Esophagus muscularis mucosa (tissue), 4 donors: Measurements from ENCODE around the gene USP22. TPM values are rescaled to one million over a fixed set of nuclear protein-coding genes. Genes with fewer than 3 reads are reported as not detected.

Experiments
- DNase-seq: peaks from one replicate; pipeline ENCODE4 v3.0.0-alpha.2; 2017; ENCODE audit errors: extremely low spot score
- H3K27ac ChIP-seq, 4 donors: fragments of 200-600 bp; sonication (generic); replicated peaks in 1 of 4; 1 replicate in 3 of 4; 2 replicates in 1 of 4; pipeline ENCODE4 v1.5.1; 2016 to 2019; ENCODE audit warnings: mild to moderate bottlenecking in 1 of 4
- H3K27me3 ChIP-seq, 4 donors: fragments of 200-600 bp; sonication (generic); one replicate each; pipeline versions ENCODE4 v1.5.1 to v1.6.0; 2016 to 2019
- H3K36me3 ChIP-seq, 4 donors: fragments of 200-600 bp; sonication (generic); one replicate each; pipeline ENCODE4 v1.5.1; 2016 to 2019
- H3K4me1 ChIP-seq, 4 donors: fragments of 200-600 bp; sonication (generic); one replicate each; pipeline ENCODE4 v1.5.1; 2016 to 2019
- H3K4me3 ChIP-seq, 4 donors: fragments of 200-600 bp; sonication (generic); 1 replicate in 2 of 4; 2 replicates in 2 of 4; pipeline ENCODE4 v1.5.1; 2016 to 2019; ENCODE audit warnings: mild to moderate bottlenecking in 4 of 4, moderate library complexity in 1 of 4
- H3K9me3 ChIP-seq, 4 donors: fragments of 200-600 bp; sonication (generic); 1 replicate in 3 of 4; 2 replicates in 1 of 4; pipeline ENCODE4 v1.5.1; 2016 to 2019
- CTCF ChIP-seq, 3 experiments: fragments of 200-600 bp in 2 of 3; fragments of 450-650 bp in 1 of 3; sonication (generic) in 2 of 3; IDR thresholded peaks; one replicate each; pipeline ENCODE4 v1.5.1; 2017 to 2019; ENCODE audit warnings: antibody characterized with exemption in 3 of 3, mild to moderate bottlenecking in 2 of 3, moderate library complexity in 1 of 3
- EP300 ChIP-seq: sonication (generic); formaldehyde crosslinking; IDR thresholded peaks from one replicate; pipeline ENCODE4 v1.6.1; 2017; ENCODE audit warnings: antibody characterized with exemption
- POLR2A ChIP-seq: fragments of 450-650 bp; IDR thresholded peaks from one replicate; pipeline ENCODE4 v1.6.1; 2017; ENCODE audit warnings: antibody characterized with exemption, moderate library complexity, mild to moderate bottlenecking, low read depth
- POLR2AphosphoS5 ChIP-seq, 2 donors: sonication (generic); formaldehyde crosslinking; IDR thresholded peaks; one replicate each; pipeline ENCODE4 v1.6.1; 2017; ENCODE audit warnings: antibody characterized with exemption in 2 of 2
- WGBS: methylation state at CpG from one replicate; pipeline ENCODE4 v1.1.5; 2018; 5-methylcytosine and 5-hydroxymethylcytosine counted together
- intact Hi-C: fragments of 100-400 bp; cut with DNase I; formaldehyde crosslinking; loops from one replicate; pipeline ENCODE4 v1.15.1; 2023
- total RNA-seq, 4 donors: library from RNA; depleted of rRNA; stranded (reverse); fragments of >200 nt; gene quantifications; one replicate each; pipeline versions ENCODE4 v1.1.0 to v1.2.1, GENCODE V29; 2016

The USP22 gene
- total RNA-seq, 4 donors from 2014 or later, result 78.5 to 135 (median 112) TPM

DNA sequence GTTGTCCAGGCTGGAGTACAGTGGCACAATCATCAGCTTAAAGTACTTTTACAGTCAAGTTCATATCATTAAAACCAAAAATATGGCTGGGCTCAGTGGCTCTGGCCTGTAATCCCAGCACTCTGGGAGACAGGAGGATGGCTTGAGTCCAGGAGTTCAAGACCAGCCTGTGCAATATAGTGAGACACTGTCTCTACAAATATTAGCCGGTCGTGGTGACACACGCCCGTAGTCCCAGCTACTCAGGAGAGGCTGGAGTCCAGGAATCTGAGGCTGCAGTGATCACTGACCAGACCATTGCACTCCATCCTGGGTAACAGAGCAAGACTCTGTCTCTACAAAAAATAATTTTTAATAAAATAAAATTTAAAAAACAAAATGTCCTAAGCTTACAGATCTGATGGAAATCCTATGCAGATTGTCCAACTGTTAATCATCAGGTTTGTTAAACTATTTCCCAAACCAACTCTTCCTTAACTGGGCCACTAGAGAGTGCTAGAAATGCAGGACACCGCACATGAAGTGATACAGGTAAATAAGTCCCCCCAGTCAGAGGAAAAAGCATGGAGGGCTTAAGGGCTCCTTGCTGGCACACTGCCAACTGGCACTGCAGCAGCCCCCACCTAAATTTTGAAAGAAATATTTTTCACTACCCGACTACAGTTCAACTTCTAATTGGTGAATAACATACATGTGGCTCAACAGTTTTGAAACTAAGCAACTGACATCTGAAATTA is 2.8 kb downstream of the USP22 start:
- H3K27ac ChIP-seq, result peak overlapping the region; percentile 100
- peaks cover 56 to 74% (median 73%) of the 10 kb centered on the region in 4 donors for H3K4me1 ChIP-seq
- H3K27me3 ChIP-seq, result no peaks in the 10 kb centered on the region
- intact Hi-C loops, result loop anchor here (5.0 to 10.0 kb wide), 3 partner anchors 85 to 242 kb away; partner anchors contain the start of genes DHRS7B, MAP2K3 and NATD1
- WGBS, result 24% methylated on average over 6 of the region's 6 CpGs
- DNase-seq, result no peak
- no peak for TF ChIP-seq EP300
- TF ChIP-seq POLR2AphosphoS5 (IDR thresholded peaks at IDR 0.05), result peak in 1 of 2 donors; percentile 14
- no peak for TF ChIP-seq POLR2A
- peak; percentile 31 to 50 (median 37) for TF ChIP-seq CTCF (IDR thresholded peaks at IDR 0.05)
- no peaks in the 10 kb centered on the region for H3K9me3 ChIP-seq
- peak overlapping the region; percentile 93 to 100 (median 99) for H3K4me3 ChIP-seq
- peaks cover 0 to 4% (median 0%) of the 10 kb centered on the region in 4 donors for H3K36me3 ChIP-seq

- H3K36me3 ChIP-seq, result peaks cover 0 to 4% (median 0%) of the 10 kb centered on the region in 4 donors
- intact Hi-C loops, result loop anchor here (10.0 kb wide), 2 partner anchors 88 to 218 kb away; partner anchors contain the start of genes DHRS7B and NATD1
- H3K4me3 ChIP-seq, result peak overlapping the region in 1 of 4 donors; percentile 2
- H3K9me3 ChIP-seq, result no peaks in the 10 kb centered on the region
- peaks cover 74 to 93% (median 92%) of the 10 kb centered on the region in 4 donors for H3K4me1 ChIP-seq
- H3K27ac ChIP-seq, result peak overlapping the region; percentile 10 to 100 (median 56)
- H3K27me3 ChIP-seq, result no peaks in the 10 kb centered on the region
- TF ChIP-seq POLR2A, result no peak
- TF ChIP-seq EP300, result no peak
- no peak for DNase-seq
- 51% methylated on average over 8 of the region's 8 CpGs for WGBS
Measured at GRCh38 chr17:21037117-21037803, 5.6 kb downstream of the USP22 start.

GRCh38 chr17:21036361-21036881 is 6.4 kb downstream of the USP22 start:
- DNase-seq, result no peak
- H3K27ac ChIP-seq, result peak overlapping the region; percentile 10 to 100 (median 56)
- H3K27me3 ChIP-seq, result no peaks in the 10 kb centered on the region
- H3K4me3 ChIP-seq, result peak overlapping the region in 1 of 4 donors; percentile 2
- intact Hi-C loops, result loop anchor here (10.0 kb wide), 2 partner anchors 88 to 218 kb away; partner anchors contain the start of genes DHRS7B and NATD1
- no peaks in the 10 kb centered on the region for H3K9me3 ChIP-seq
- peaks cover 82 to 100% (median 99%) of the 10 kb centered on the region in 4 donors for H3K4me1 ChIP-seq
- TF ChIP-seq POLR2A, result no peak
- no peak for TF ChIP-seq EP300
- no peak for TF ChIP-seq CTCF (IDR thresholded peaks at IDR 0.05)
- 34% methylated on average over 4 of the region's 4 CpGs for WGBS
- peaks cover 0 to 4% (median 0%) of the 10 kb centered on the region in 4 donors for H3K36me3 ChIP-seq

DNA sequence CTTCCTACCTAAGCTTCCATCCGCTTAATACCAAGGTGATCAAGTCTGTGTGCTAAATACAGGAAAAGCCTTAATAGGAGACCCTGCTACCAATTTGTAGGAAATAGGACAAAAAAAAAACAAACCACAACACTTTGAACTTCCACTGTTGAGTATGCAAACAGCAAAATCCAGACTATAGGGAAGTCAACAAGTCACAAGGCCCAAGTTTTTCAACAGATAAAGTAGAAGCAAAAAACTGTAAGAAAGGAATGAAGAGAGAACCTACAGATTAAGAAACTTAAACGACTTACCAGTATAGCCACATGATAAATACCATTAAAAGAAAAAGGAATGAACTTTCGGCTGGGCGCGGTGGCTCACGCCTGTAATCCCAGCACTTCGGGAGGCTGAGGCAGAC is 7.4 kb downstream of the USP22 start:
- peaks cover 91 to 100% (median 96%) of the 10 kb centered on the region in 4 donors for H3K4me1 ChIP-seq
- no peak for DNase-seq
- peak overlapping the region; percentile 69 to 100 (median 72) for H3K27ac ChIP-seq
- no peaks in the 10 kb centered on the region for H3K27me3 ChIP-seq
- H3K9me3 ChIP-seq, result no peaks in the 10 kb centered on the region
- TF ChIP-seq POLR2AphosphoS5 (IDR thresholded peaks at IDR 0.05), result no peak
- TF ChIP-seq EP300, result no peak
- TF ChIP-seq CTCF (IDR thresholded peaks at IDR 0.05), result no peak
- TF ChIP-seq POLR2A, result no peak
- intact Hi-C loops, result loop anchor here (10.0 kb wide), 2 partner anchors 89 to 219 kb away; partner anchors contain the start of genes DHRS7B and NATD1
- H3K36me3 ChIP-seq, result peaks cover 0 to 4% (median 0%) of the 10 kb centered on the region in 4 donors
- 81% methylated on average over 7 of the region's 7 CpGs for WGBS
- H3K4me3 ChIP-seq, result no peak overlapping the region
